ENCODE results near the gene DUS1L.

Gene DUS1L

GRCh38 chr17:82097184-82097918, 31.7 kb upstream of the DUS1L start:
- DNase-seq (ENCODE audit: low read depth), result peak; percentile 49
- TF ChIP-seq CTCF (IDR thresholded peaks at IDR 0.05; ENCODE audit: insufficient read depth, low read depth, low read length, missing control alignments), result no peak
- H3K4me3 ChIP-seq (ENCODE audit: low read depth, low read length), result peak overlapping the region; percentile 94

GRCh38 chr17:82096709-82097183, 31.1 kb upstream of the DUS1L start:
- no peak for TF ChIP-seq CTCF (IDR thresholded peaks at IDR 0.05; ENCODE audit: insufficient read depth, low read depth, low read length, missing control alignments)
- DNase-seq (ENCODE audit: low read depth), result peak; percentile 10
- peak overlapping the region; percentile 94 for H3K4me3 ChIP-seq (ENCODE audit: low read depth, low read length)

- TF ChIP-seq CTCF (IDR thresholded peaks at IDR 0.05; ENCODE audit: insufficient read depth, low read depth, low read length, missing control alignments), result no peak
- peak; percentile 10 for DNase-seq (ENCODE audit: low read depth)
- H3K4me3 ChIP-seq (ENCODE audit: low read depth, low read length), result peak overlapping the region; percentile 94
These were observed 30.4 kb upstream of the DUS1L start for GRCh38 chr17:82095777-82096708.

- peak; percentile 11 for DNase-seq (ENCODE audit: low read depth)
- H3K4me3 ChIP-seq (ENCODE audit: low read depth, low read length), result no peak overlapping the region
- TF ChIP-seq CTCF (IDR thresholded peaks at IDR 0.05; ENCODE audit: insufficient read depth, low read depth, low read length, missing control alignments), result no peak
These were observed 29.6 kb upstream of the DUS1L start for GRCh38 chr17:82094931-82095776.

GRCh38 chr17:82092995-82093751, 27.6 kb upstream of the DUS1L start:
- no peak for TF ChIP-seq CTCF (IDR thresholded peaks at IDR 0.05; ENCODE audit: insufficient read depth, low read depth, low read length, missing control alignments)
- peak; percentile 6 for DNase-seq (ENCODE audit: low read depth)
- no peak overlapping the region for H3K4me3 ChIP-seq (ENCODE audit: low read depth, low read length)

GRCh38 chr17:82092628-82092994, 27.0 kb upstream of the DUS1L start:
- no peak for TF ChIP-seq CTCF (IDR thresholded peaks at IDR 0.05; ENCODE audit: insufficient read depth, low read depth, low read length, missing control alignments)
- no peak overlapping the region for H3K4me3 ChIP-seq (ENCODE audit: low read depth, low read length)
- DNase-seq (ENCODE audit: low read depth), result no peak

Measured in GM12865 (cell line).